NCI-H1092 (cell line): Measurements from ENCODE around the gene SGCD.

Experiments used
- DNase-seq: peaks from one replicate; lab custom pipeline; 2025; lab: John Stamatoyannopoulos, UW

The SGCD gene

GRCh38 chr5:156513123-156513815, 186.3 kb downstream of the SGCD start:
- no peak for DNase-seq

DNA sequence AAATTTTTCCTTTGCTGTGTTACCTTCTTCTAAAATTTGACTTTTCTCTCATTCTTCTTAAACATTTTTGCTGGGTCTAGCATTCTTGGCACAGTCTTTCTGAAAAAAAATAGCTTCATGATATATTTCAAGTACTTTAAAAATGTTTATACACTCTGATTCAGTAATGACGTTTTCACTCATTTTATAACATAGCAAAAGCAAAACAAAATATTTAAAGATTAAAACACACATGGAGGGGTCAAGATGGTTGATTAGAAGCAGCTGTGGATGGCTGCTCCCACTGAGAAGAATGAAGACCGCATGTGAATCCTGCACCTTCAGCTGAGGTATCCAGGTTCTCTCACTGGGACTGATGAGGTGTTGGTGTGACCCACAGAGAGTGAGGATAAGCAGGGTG, 188.2 kb downstream of the SGCD start:
- no peak for DNase-seq

- DNase-seq: no peak
Measured at GRCh38 chr5:156515803-156516360, 188.9 kb downstream of the SGCD start.

- no peak for DNase-seq
Measured at GRCh38 chr5:156522651-156523529, 195.9 kb downstream of the SGCD start.

- DNase-seq: no peak
Measured at GRCh38 chr5:156523607-156524006, 196.6 kb downstream of the SGCD start.

GRCh38 chr5:156526081-156526925, 199.3 kb downstream of the SGCD start:
- no peak for DNase-seq

DNA sequence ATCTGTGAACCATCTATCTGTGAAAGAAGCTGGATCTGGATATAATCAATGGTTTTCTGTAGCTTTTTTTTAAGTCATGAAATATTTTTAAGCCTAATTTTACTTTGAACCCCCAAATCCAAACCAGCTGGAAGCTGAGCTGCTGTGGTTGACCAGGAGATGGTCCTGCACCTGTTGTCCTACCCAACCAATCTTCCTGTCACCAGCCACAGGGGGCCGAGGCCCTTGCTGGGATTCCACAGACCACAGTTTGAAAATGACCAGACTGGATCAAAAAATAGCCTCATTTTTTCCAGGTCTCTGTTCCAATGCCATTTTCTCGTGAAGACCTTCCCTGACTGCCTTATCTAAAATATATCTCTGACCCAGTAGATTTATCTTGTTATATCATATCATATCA, 200.6 kb downstream of the SGCD start:
- no peak for DNase-seq

DNA sequence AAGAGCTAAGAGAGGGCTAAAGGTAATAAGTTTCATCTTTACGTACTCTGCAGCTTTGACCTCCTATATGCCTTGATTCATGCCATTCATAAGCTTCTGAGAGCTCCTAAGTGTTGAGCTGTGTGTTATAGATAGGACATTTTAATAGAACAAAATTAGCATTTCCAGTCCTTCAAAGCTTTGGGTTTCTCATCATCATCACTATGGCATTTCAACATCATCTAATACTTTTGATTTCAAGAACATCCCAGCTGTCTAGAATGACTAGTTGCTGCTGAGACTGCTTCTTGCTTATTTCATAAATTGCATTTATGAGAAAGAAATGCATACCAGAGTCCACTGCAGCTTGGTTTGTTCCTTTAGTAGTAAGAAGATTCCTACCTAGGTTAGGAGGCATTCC, 201.7 kb downstream of the SGCD start:
- no peak for DNase-seq

DNA sequence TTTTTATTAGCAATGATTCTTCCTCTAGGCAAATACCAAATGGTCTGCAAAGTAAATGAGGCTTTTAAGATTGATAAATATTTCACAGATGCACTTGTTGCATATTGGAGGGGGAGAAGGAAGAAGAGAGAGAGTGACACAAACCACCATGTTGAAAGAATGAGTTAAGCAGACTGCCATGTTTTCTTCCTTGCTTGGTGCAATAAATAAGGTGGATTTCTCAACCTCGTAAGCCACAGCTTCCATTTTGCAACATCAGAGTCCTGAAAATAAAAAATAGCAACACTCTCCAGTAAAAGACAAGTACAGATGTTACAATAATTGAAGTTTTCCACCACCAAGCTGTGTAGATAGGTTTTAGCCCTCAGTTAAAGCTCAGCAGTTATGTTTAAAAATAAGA, 202.9 kb downstream of the SGCD start:
- no peak for DNase-seq

GRCh38 chr5:156531199-156531598, 204.2 kb downstream of the SGCD start:
- DNase-seq: no peak

- DNase-seq: no peak
Measured at GRCh38 chr5:156532921-156533320, 206.0 kb downstream of the SGCD start.

GRCh38 chr5:156534085-156534484, 207.1 kb downstream of the SGCD start:
- no peak for DNase-seq

DNA sequence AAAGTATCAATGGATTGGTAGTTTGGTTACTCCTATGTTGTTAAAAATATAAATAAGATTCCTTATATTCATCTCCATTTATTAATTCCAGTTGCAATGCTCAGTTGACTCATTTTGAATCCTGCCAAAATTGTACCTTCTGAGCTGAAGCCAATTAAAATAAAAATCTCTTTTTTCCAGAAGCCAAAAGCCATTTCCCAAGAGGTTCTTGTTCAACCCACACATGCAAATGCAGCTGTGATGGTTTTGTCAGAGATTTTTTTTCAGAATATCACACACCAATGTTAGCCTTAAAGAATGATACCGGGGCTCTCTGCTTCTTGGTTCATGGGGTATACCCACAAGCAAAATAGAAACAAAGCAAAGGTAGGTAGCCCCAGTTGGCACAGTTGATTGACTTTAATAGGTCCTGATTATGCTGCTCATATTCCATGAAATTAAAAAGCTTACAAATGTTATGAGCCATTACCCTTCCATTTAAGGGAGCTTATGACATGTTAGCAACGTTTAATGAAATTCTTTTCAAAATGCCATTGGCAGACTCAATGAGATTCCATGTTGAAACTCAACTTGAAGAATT, 208.0 kb downstream of the SGCD start:
- no peak for DNase-seq

- DNase-seq: no peak
Measured at GRCh38 chr5:156540491-156540890, 213.5 kb downstream of the SGCD start.

DNA sequence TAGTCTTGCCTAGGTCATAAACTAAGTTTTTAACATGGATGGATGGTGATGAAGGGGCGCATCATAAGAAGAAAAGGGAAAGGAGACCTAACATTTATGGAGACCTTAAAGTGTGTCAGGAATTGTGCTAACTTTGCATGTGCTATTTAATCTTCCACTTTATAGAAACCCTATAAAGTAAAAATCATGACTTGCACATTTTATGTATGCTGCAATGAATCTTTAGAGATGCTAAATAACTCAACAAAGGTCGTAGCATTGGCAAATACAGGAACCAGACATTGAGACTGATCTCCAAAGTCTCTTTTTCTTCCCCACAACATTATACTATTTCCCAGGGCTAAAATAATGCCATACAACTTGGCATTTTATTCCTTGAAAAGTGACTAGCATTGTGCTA, 214.6 kb downstream of the SGCD start:
- DNase-seq: no peak

- DNase-seq: no peak
Measured at GRCh38 chr5:156543348-156544145, 216.6 kb downstream of the SGCD start.

- no peak for DNase-seq
Measured at GRCh38 chr5:156552855-156553358, 225.9 kb downstream of the SGCD start.

GRCh38 chr5:156556666-156557406, 229.9 kb downstream of the SGCD start:
- no peak for DNase-seq

- no peak for DNase-seq
Measured at GRCh38 chr5:156560002-156560401, 233.0 kb downstream of the SGCD start.

- DNase-seq: no peak
Measured at GRCh38 chr5:156561651-156562050, 234.7 kb downstream of the SGCD start.
